ENCODE data around the gene SERPINA5.
"Not testable (repeated sequence)": the region's sequence is repeated elsewhere in the genome, so short reads cannot be mapped to it uniquely, and the experiment has no call there.

Gene SERPINA5

DNA sequence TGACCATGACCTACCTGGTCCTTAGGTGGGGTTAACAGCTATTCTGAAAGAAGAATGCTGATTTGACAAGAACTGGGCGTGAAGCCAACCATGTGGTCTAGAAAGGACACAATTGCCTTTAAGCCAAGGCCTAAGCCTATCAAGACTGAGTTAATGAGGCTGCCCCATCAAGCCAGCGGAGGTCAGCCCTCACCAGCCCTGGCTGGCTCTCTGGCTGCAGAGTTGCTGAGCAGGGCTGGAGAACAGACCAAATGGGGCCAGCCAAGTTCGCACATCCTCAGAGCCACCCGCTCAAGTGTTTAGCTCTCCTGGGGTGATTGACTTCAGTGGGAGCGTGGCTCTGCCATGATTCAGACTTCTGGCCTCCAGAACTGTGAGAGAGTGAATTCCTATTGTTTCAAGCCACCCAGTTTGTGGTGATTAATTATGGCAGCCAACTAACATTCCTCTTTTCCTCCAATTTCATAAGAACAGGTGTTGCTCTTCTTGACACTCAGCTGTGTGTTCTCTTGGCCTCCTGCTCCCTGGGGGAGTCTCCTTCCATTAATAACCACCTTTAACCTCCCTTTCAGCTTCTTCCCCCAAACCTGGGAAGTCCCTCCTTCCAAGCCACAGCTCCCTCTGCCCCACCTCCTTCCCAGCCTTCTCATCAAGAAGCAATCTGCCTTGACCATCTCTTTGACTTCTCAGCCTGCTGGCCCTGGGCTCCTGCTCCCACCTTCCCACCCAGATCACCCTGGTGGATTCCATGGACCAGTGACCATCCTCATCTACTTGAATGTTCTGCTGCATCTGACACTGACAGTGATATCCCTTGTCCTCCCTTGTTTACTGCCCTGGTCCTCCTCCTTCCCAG lies 5.3 kb upstream of the SERPINA5 start:
- DNase-seq (ENCODE audit: low read depth in 2 of 2), result no peak

DNA sequence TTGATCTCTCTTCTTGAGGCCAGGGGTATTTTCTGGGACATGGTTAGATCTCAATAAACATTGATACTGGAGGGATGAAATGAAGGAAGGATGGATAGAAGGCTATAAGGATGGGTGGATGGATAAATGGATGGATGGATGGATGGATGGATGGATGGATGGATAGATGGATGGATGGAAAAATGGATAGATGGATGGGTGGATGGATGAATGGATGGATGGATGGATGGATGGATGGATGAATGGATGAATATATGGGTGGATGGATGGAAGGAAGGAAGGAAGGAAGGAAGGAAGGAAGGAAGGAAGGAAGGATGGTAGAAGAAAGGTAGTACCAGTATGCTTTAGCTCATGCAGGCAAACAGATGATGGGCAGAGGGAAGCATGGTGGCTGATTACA lies 3.8 kb upstream of the SERPINA5 start:
- not testable (repeated sequence) for DNase-seq (ENCODE audit: low read depth in 2 of 2)

DNA sequence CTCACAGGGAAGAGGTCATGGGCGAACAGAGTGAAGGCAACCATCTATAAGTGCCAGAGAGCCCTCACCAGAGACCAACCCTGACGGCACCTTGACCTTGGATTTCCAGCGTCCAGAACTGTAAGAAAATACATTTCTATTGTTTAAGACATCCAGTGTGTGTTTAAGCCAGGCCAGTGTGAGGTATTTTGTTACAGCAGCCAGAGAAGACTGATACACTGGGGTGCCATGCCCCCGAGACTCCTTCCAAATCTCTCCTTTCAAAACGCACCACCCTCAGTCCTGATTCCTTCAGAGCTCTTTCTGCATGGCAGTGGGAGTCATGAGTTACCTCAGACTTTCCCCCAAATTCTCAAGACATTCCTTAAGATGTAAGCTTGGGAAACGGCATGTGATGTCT lies 2.5 kb upstream of the SERPINA5 start:
- no peak for DNase-seq (ENCODE audit: low read depth in 2 of 2)

DNA sequence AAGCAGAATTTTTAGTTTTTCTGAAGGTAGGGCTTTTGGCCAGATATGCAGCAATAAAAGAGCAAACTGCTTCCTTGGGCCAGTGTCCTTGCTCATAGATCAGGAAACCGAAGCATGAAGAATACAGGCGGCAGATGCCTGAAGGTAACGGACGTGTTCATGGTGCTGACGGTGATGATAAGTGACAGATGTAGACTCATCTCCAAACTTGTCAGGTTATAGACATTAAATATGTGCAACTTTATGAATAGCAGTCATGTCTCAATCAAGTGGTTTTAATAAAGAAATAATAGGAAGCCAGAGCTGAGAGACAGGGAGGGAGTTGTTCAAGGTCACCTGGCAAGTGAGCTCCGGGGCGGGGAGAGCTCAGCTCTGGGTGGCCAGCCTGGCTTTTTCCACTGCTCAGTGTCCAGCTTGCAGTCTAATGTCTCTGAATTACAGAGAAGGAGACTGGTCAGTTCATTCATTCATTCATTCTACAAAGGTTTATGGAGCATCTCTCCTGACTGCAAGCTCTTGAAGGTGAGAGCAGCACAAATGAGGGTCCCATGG lies 1.0 kb downstream of the SERPINA5 start:
- no peak for DNase-seq (ENCODE audit: low read depth in 2 of 2)

- no peak for DNase-seq (ENCODE audit: low read depth in 2 of 2)
Observed at GRCh38 chr14:94582851-94583250, 1.6 kb downstream of the SERPINA5 start.

DNA sequence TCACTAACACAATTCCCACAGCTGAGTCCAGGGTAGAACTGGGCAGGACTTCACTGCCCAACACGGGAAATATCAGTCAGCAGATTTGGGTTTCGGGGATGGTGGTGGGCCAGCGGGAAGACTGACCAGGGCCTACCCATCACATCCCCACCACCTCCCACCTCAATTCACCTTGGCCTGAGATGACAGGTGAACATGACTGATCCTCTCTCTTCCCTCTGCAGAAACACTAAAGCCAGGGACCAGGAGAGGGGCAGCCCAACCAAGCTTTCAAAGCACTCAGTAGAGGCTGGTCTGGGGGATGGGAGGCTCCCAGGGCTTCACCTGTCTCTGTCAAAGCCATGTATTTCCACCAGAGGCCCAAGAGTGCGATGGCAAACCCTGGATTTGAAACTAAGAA lies 2.3 kb downstream of the SERPINA5 start:
- no peak for DNase-seq (ENCODE audit: low read depth in 2 of 2)

DNA sequence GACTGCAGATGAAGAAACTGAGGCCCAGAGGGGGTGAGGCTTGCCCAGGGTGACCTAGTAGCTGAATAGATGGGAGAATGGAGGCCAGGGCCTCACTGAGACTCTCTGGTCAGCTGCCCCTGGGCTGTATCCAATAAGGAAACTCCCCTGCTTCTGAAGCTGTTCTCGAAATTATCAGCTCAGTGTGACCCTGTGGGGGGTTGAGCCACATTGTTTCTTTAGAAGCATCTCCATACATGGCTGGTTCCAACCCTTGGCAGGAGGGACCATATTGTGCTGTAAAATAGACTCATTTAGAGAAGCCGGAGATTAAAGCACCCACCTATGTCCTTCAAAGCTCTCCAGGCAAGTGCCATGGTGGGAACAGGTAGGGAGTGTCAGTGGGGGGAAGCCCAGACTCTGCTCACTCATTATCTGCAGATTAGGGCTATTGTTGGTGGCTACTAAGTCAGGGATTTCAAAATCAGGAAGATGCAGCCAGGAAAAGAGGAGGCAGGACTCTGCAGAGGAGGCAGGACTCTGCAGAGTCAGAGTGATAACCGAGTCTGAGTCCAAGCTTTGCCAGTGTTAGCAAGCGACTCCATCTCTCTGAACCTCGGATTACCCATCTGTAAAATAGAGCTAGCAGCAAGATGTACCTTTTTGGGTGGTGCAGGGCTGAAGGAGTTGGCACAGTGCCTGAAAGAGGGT lies 3.5 kb downstream of the SERPINA5 start:
- DNase-seq (ENCODE audit: low read depth in 2 of 2), result no peak

- DNase-seq (ENCODE audit: low read depth in 2 of 2), result no peak
Observed at GRCh38 chr14:94586635-94587034, 5.4 kb downstream of the SERPINA5 start.

GRCh38 chr14:94588311-94588710 lies 7.1 kb downstream of the SERPINA5 start:
- no peak for DNase-seq (ENCODE audit: low read depth in 2 of 2)

DNA sequence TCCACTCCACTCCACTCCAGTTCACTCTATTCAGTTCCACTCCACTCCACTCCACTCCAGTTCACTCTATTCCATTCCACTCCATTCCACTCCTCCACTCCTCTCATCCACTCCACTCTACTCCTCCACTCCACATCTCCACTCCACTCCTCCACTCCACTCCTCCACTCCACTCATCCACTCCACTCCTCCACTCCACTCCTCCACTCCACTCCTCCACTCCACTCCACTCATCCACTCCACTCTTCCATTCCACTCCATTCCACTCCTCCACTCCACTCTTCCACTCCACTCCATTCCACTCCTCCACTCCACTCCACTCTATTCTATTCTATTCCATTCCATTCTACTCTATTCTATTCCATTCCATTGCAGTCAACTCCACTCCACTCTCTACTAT lies 9.8 kb downstream of the SERPINA5 start:
- no peak for DNase-seq (ENCODE audit: low read depth in 2 of 2)

- no peak for DNase-seq (ENCODE audit: low read depth in 2 of 2)
Observed at GRCh38 chr14:94591871-94592270, 10.6 kb downstream of the SERPINA5 start.

DNA sequence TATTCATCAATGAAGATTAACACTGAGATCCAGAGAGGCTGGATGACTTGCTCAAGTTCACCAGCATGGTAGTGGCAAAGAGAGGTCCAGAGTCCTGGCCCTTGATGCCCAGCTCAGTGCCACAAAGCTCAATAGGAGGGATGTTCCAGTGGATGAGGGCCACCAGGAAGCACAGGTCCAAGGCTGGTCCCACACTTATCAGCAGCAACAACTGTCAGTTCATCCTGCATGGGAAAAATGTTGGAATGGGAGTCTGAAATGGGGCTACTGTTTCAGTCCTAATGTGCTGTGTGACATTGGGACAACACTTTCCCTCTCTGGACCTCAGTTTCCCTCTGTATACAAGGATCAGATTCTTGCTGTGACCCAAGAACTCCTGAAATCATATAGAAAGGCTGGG lies 11.2 kb downstream of the SERPINA5 start:
- no peak for DNase-seq (ENCODE audit: low read depth in 2 of 2)

DNA sequence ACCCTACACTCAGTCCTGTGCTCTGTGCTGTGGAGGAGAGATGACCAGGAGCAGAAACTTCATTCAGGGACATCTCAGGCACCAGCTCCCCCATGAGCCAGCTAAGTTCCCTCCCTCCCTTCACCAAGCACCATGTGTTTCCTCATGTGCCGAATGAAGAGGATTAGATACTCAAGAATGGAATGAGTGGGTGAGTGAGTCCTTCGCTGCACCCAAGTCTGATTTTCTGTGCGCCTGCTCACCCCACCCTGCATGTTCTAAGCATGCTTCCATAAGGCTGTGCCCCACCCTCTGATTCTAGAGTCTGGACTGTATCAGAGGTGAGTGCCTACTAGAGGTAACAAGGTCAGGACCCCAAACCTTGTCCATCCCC lies 12.1 kb downstream of the SERPINA5 start:
- no peak for DNase-seq (ENCODE audit: low read depth in 2 of 2)

- no peak for DNase-seq (ENCODE audit: low read depth in 2 of 2)
Observed at GRCh38 chr14:94593749-94594431, 12.7 kb downstream of the SERPINA5 start.

GRCh38 chr14:94594441-94594840 lies 13.2 kb downstream of the SERPINA5 start:
- DNase-seq (ENCODE audit: low read depth in 2 of 2), result no peak

DNA sequence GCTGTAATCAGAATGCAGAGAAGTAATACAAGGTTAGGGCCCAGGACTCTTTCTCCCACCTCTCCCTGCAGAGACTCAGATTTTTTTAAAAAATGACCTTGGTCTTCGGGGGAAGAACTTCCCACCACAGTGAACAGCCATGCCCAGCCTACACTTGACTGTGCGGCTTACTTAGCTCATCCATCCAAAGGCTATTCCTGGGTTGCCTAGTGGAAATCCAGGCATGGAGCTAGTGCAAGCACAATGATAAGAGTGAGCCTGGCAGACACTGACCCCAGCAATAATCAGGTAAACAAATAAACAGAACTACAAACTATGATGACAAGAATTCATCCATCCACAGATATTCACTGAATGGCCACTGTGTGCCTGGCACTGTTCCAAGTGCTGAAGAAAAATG lies 14.7 kb downstream of the SERPINA5 start:
- no peak for DNase-seq (ENCODE audit: low read depth in 2 of 2)

DNA sequence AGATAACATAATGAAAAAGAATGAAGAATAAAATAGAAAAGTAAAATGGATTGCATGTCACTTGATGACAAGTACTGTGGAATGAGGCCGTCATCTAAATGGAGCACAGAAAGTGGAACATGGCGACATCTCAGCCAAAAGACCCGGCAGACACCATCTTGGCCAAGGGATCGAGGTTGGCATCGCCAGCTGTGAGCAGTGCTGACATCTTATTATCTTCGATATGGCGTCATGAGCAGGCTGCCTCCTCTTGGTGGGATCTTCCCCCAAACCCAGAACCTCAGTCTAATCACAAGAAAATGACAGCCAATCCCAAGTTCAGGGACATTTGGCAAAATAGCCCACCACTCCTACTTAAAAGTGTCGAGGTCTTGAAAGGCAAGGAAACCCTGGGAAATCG lies 15.1 kb downstream of the SERPINA5 start:
- DNase-seq (ENCODE audit: low read depth in 2 of 2), result no peak

GRCh38 chr14:94597788-94598187 lies 16.6 kb downstream of the SERPINA5 start:
- no peak for DNase-seq (ENCODE audit: low read depth in 2 of 2)

- DNase-seq (ENCODE audit: low read depth in 2 of 2), result no peak
Observed at GRCh38 chr14:94598506-94598815, 17.2 kb downstream of the SERPINA5 start.

- no peak for DNase-seq (ENCODE audit: low read depth in 2 of 2)
Observed at GRCh38 chr14:94598816-94599655, 17.8 kb downstream of the SERPINA5 start.

GRCh38 chr14:94599656-94600004 lies 18.4 kb downstream of the SERPINA5 start:
- DNase-seq (ENCODE audit: low read depth in 2 of 2), result no peak

- DNase-seq (ENCODE audit: low read depth in 2 of 2), result no peak
Observed at GRCh38 chr14:94600148-94600545, 18.9 kb downstream of the SERPINA5 start.
